Measurements from ENCODE around the gene NAV2.

Gene NAV2

DNA sequence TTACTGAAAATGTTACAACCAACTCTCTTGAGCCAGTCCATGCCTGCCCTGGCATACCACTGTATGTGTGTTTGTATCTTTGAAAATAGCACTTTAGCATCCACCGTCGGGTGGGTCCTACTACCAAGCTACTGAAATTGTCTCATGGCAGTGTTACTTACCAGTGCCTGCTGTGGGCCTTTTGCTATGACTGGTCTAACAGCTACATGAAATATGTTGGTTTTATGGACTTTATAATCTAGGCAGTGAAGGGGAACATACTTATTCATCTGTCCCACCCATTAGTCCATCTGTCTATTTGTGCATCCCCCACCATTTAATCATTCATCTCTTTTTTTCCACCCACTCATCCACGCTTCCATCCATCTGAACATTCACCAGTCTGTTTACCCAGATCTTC is 106.0 kb downstream of the NAV2 start:
- no peak overlapping the region for H3K4me3 ChIP-seq (ENCODE audit: low read depth, low read length)
- TF ChIP-seq, protein P1, sequence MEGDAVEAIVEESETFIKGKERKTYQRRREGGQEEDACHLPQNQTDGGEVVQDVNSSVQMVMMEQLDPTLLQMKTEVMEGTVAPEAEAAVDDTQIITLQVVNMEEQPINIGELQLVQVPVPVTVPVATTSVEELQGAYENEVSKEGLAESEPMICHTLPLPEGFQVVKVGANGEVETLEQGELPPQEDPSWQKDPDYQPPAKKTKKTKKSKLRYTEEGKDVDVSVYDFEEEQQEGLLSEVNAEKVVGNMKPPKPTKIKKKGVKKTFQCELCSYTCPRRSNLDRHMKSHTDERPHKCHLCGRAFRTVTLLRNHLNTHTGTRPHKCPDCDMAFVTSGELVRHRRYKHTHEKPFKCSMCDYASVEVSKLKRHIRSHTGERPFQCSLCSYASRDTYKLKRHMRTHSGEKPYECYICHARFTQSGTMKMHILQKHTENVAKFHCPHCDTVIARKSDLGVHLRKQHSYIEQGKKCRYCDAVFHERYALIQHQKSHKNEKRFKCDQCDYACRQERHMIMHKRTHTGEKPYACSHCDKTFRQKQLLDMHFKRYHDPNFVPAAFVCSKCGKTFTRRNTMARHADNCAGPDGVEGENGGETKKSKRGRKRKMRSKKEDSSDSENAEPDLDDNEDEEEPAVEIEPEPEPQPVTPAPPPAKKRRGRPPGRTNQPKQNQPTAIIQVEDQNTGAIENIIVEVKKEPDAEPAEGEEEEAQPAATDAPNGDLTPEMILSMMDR (IDR thresholded peaks at IDR 0.05; ENCODE audit: control insufficient read depth, extremely low read depth, insufficient read depth) = no peak
- DNase-seq (ENCODE audit: low read depth) = no peak

DNA sequence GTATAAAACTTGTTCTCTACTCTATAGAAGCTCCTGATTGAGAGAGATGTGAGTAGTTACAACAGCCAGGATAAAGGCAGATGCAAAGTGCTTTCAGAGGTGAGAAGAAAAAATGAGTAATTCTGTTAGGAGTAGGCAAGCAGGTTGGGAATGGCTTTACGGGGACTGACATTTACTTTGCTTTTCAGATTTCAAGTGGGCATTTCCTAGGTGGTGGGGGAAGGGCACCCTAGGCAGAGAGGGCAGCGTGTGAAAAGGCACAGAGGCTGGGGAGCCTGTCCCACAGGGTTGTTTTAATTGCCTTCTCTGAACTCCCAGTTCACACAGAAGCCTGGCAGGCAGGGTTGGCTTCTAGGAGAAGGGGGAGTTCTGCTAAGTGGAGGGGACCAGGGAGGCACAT is 106.5 kb downstream of the NAV2 start:
- no peak for DNase-seq (ENCODE audit: low read depth)
- TF ChIP-seq, protein P1 (IDR thresholded peaks at IDR 0.05; ENCODE audit: control insufficient read depth, extremely low read depth, insufficient read depth) = no peak
- no peak overlapping the region for H3K4me3 ChIP-seq (ENCODE audit: low read depth, low read length)

GRCh38 chr11:19820100-19820499 is 107.5 kb downstream of the NAV2 start:
- no peak overlapping the region for H3K4me3 ChIP-seq (ENCODE audit: low read depth, low read length)
- DNase-seq (ENCODE audit: low read depth) = no peak
- TF ChIP-seq, protein P1 (IDR thresholded peaks at IDR 0.05; ENCODE audit: control insufficient read depth, extremely low read depth, insufficient read depth) = no peak

DNA sequence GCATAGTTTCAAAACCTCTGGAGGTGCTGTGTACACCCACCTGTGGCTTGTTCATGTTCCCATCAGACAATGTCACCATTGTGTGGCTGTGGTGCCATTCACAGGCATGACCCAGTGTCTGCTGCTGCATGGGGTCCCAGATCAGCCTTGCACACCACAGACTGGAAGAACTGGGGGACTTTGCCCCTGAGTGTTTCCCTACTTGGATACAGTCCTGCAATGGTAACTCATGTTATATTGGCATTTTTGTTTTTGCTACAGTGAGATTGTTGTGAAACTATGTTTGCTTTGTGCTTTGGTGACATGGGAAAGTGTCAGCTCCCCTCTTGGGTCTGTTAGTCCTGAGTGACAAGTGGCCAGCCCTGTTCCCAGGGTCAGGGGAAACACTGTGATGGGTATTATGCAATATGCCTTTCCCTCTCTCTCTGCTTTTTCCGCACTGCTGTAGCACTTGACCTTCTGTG is 108.8 kb downstream of the NAV2 start:
- H3K4me3 ChIP-seq (ENCODE audit: low read depth, low read length) = no peak overlapping the region
- TF ChIP-seq, protein P1 (IDR thresholded peaks at IDR 0.05; ENCODE audit: control insufficient read depth, extremely low read depth, insufficient read depth) = no peak
- DNase-seq (ENCODE audit: low read depth) = no peak

DNA sequence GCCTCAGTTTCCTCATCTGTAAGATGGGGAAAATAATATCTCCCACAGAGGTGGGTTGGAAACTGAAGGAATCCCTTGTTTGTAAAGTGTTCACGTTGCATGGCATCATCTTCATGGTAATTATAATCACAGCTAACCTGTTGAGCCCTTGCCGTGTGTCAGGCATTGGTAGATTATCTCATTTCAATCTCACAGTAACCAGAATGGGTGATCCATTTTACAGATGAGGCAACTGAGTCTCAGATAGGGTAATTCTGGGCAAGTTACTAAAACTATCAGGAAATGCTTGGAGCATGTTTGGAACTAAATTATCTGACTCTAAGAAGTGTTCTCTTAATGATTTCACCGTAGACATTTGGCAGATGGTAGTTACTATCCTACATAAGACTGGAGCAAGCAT is 109.4 kb downstream of the NAV2 start:
- no peak overlapping the region for H3K4me3 ChIP-seq (ENCODE audit: low read depth, low read length)
- TF ChIP-seq, protein P1 (IDR thresholded peaks at IDR 0.05; ENCODE audit: control insufficient read depth, extremely low read depth, insufficient read depth) = no peak
- no peak for DNase-seq (ENCODE audit: low read depth)

DNA sequence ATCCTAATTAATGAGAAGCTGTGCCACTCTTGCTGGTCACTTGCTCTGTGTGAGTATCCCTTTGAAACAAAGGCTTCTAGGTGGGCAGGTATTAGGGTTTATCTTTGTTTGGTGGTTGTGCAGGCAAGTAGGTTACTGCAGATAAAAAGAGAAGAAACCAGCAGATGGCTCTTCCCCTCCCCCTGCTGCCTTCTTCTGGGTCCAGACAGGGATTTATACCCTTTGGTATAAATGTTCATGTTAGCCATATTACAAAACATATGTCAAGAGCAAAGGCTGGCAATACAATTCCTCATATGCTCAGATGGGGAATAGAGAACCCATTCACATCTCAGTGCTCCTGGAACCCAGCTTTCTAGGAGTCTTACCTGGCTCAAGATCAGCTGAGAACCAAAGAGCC is 109.9 kb downstream of the NAV2 start:
- TF ChIP-seq, protein P1 (IDR thresholded peaks at IDR 0.05; ENCODE audit: control insufficient read depth, extremely low read depth, insufficient read depth) = no peak
- DNase-seq (ENCODE audit: low read depth) = no peak
- H3K4me3 ChIP-seq (ENCODE audit: low read depth, low read length) = no peak overlapping the region

- no peak for DNase-seq (ENCODE audit: low read depth)
- no peak overlapping the region for H3K4me3 ChIP-seq (ENCODE audit: low read depth, low read length)
- TF ChIP-seq, protein P1 (IDR thresholded peaks at IDR 0.05; ENCODE audit: control insufficient read depth, extremely low read depth, insufficient read depth) = no peak
Measured at GRCh38 chr11:19826606-19827005, 114.0 kb downstream of the NAV2 start.
